H9 (cell line): ENCODE measurements around the gene SETMAR. TPM values are rescaled to one million over a fixed set of nuclear protein-coding genes. Genes with fewer than 3 reads are reported as not detected.

Experiments used
- DNase-seq: peaks from one replicate; pipeline ENCODE4 v3.0.0-alpha.2; 2017
- H2AFZ ChIP-seq: one replicate; pipeline ENCODE4 v1.6.1; 2013; ENCODE audit warnings: mild to moderate bottlenecking, low read length, control low read depth, moderate library complexity
- H2AK5ac ChIP-seq: 2 replicates; pipeline ENCODE4 v1.6.1; 2013; ENCODE audit warnings: low read length, control low read depth, mixed read lengths; ENCODE audit not compliant: insufficient read length
- H2BK120ac ChIP-seq: one replicate; pipeline ENCODE4 v1.6.1; 2013; ENCODE audit warnings: low read depth, mild to moderate bottlenecking, low read length, control low read depth, inconsistent platforms; ENCODE audit not compliant: poor library complexity, severe bottlenecking
- H2BK12ac ChIP-seq: 2 replicates; pipeline ENCODE4 v1.6.1; 2013; ENCODE audit warnings: low read length, control low read depth, mixed read lengths, low read depth; ENCODE audit not compliant: insufficient read length
- H2BK15ac ChIP-seq: 2 replicates; pipeline ENCODE4 v1.6.1; 2013; ENCODE audit warnings: low read depth, low read length, control low read depth
- H2BK20ac ChIP-seq: one replicate; pipeline ENCODE4 v1.6.1; 2013; ENCODE audit warnings: low read depth, mild to moderate bottlenecking, low read length, control low read depth, inconsistent platforms; ENCODE audit not compliant: poor library complexity, severe bottlenecking
- H2BK5ac ChIP-seq: 2 replicates; pipeline ENCODE4 v1.6.1; 2013; ENCODE audit warnings: low read length, control low read depth, mixed read lengths; ENCODE audit not compliant: insufficient read length
- H3K14ac ChIP-seq: 2 replicates; pipeline ENCODE4 v1.6.1; 2013; ENCODE audit warnings: low read length, control low read depth; ENCODE audit not compliant: insufficient read depth
- H3K18ac ChIP-seq: 2 replicates; pipeline ENCODE4 v1.6.1; 2013; ENCODE audit warnings: low read depth, mild to moderate bottlenecking, mixed read lengths, low read length, control low read depth; ENCODE audit not compliant: insufficient read length
- H3K23ac ChIP-seq: 2 replicates; pipeline ENCODE4 v1.6.1; 2013; ENCODE audit warnings: low read length, control low read depth, mixed read lengths, low read depth; ENCODE audit not compliant: insufficient read length
- H3K23me2 ChIP-seq: 2 replicates; pipeline ENCODE4 v1.6.1; 2013; ENCODE audit warnings: low read depth, mild to moderate bottlenecking, mixed read lengths, low read length, control low read depth; ENCODE audit not compliant: insufficient read length, poor library complexity, severe bottlenecking
- H3K27ac ChIP-seq: 2 replicates; pipeline ENCODE4 v1.5.1; 2013; ENCODE audit warnings: low read length, control low read depth, mixed read lengths, low read depth; ENCODE audit not compliant: insufficient read length
- H3K27me3 ChIP-seq: 2 replicates; pipeline ENCODE4 v1.6.1; 2013; ENCODE audit warnings: low read length, control low read depth, inconsistent platforms; ENCODE audit not compliant: insufficient read depth
- H3K4ac ChIP-seq: 2 replicates; pipeline ENCODE4 v1.6.1; 2013; ENCODE audit warnings: low read depth, mild to moderate bottlenecking, control low read depth, inconsistent platforms, low read length, moderate library complexity
- H3K4me1 ChIP-seq: 2 replicates; pipeline ENCODE4 v1.6.1; 2013; ENCODE audit warnings: low read length, control low read depth, inconsistent platforms; ENCODE audit not compliant: insufficient read depth
- H3K4me2 ChIP-seq: 2 replicates; pipeline ENCODE4 v1.6.1; 2013; ENCODE audit warnings: low read length, control low read depth, mixed read lengths; ENCODE audit not compliant: insufficient read length, insufficient read depth
- H3K56ac ChIP-seq: 2 replicates; pipeline ENCODE4 v1.6.1; 2013; ENCODE audit warnings: low read depth, mild to moderate bottlenecking, mixed read lengths, low read length, control low read depth; ENCODE audit not compliant: insufficient read length
- H3K79me1 ChIP-seq: 2 replicates; pipeline ENCODE4 v1.6.1; 2013; ENCODE audit warnings: low read depth, mild to moderate bottlenecking, moderate library complexity, low read length, control low read depth, inconsistent platforms; ENCODE audit not compliant: insufficient read depth, poor library complexity, severe bottlenecking
- H3K79me2 ChIP-seq: 2 replicates; pipeline ENCODE4 v1.6.1; 2013; ENCODE audit warnings: low read length, control low read depth, inconsistent platforms; ENCODE audit not compliant: insufficient read depth
- H3K9ac ChIP-seq: 2 replicates; pipeline ENCODE4 v1.6.1; 2013; ENCODE audit warnings: low read length, control low read depth, mixed read lengths; ENCODE audit not compliant: insufficient read length; ENCODE audit errors: extremely low read depth
- H3K9me3 ChIP-seq: one replicate; pipeline ENCODE4 v1.6.1; 2013; ENCODE audit warnings: low read depth, low read length, inconsistent platforms; ENCODE audit not compliant: control insufficient read depth
- H3T11ph ChIP-seq: one replicate; pipeline ENCODE4 v1.6.1; 2013; ENCODE audit warnings: mild to moderate bottlenecking, low read length, control low read depth, inconsistent platforms
- H4K20me1 ChIP-seq: one replicate; pipeline ENCODE4 v1.6.1; 2013; ENCODE audit not compliant: control insufficient read depth, insufficient read length, insufficient read depth
- H4K5ac ChIP-seq: 2 replicates; pipeline ENCODE4 v1.6.1; 2013; ENCODE audit warnings: low read depth, mild to moderate bottlenecking, mixed read lengths, low read length, control low read depth; ENCODE audit not compliant: insufficient read length
- H4K8ac ChIP-seq: replicated peaks from 2 replicates; pipeline ENCODE4 v1.6.1; 2013; ENCODE audit warnings: low read length, control low read depth, mixed read lengths, low read depth; ENCODE audit not compliant: insufficient read length
- H4K91ac ChIP-seq: 2 replicates; pipeline ENCODE4 v1.6.1; 2013; ENCODE audit warnings: low read depth, mild to moderate bottlenecking, moderate library complexity, mixed read lengths, low read length, control low read depth; ENCODE audit not compliant: insufficient read length
- H3K27ac Mint-ChIP-seq, 3 experiments: 2 replicates in 2 of 3; 3 replicates in 1 of 3; pipeline ENCODE4 v1.8.0; 2020 to 2021; ENCODE audit warnings: mixed read lengths in 3 of 3, mild to moderate bottlenecking in 1 of 3, moderate library complexity in 1 of 3
- H3K27me3 Mint-ChIP-seq: 2 replicates; pipeline ENCODE4 v1.8.0; 2021; ENCODE audit warnings: low read depth, mild to moderate bottlenecking, moderate library complexity, mixed read lengths
- H3K36me3 Mint-ChIP-seq, 3 experiments: 2 replicates in 2 of 3; 3 replicates in 1 of 3; pipeline ENCODE4 v1.8.0; 2020 to 2021; ENCODE audit warnings: low read depth in 3 of 3, mixed read lengths in 3 of 3; ENCODE audit not compliant: insufficient read depth in 1 of 3
- H3K4me1 Mint-ChIP-seq, 2 experiments: 2 replicates each; pipeline ENCODE4 v1.8.0; 2020; ENCODE audit warnings: mixed read lengths in 2 of 2
- H3K4me3 Mint-ChIP-seq, 2 experiments: 2 replicates in 1 of 2; 3 replicates in 1 of 2; pipeline ENCODE4 v1.8.0; 2020 to 2021; ENCODE audit warnings: mild to moderate bottlenecking in 2 of 2, mixed read lengths in 2 of 2, moderate library complexity in 1 of 2
- H3K9me3 Mint-ChIP-seq, 2 experiments: 2 replicates in 1 of 2; 3 replicates in 1 of 2; pipeline ENCODE4 v1.8.0; 2020; ENCODE audit warnings: mild to moderate bottlenecking in 2 of 2, mixed read lengths in 2 of 2, moderate library complexity in 1 of 2
- WGBS: extraction: QIAGEN DNeasy Blood & Tissue Kit; methylation state at CpG from one replicate; pipeline ENCODE4 v1.1.7; 2013; ENCODE audit warnings: missing lambda C conversion rate, low lambda C conversion rate, mixed read lengths; ENCODE audit not compliant: insufficient read length; ENCODE audit errors: extremely low coverage; 5-methylcytosine and 5-hydroxymethylcytosine counted together
- total RNA-seq: library from RNA; stranded (reverse); gene quantifications from 2 replicates; pipeline ENCODE4 v1.2.1, GENCODE V29; 2021
- TF ChIP-seq, protein P1 (sequence below): fragments of 200-600 bp; sonication (generic); conservative IDR thresholded peaks from 3 replicates; pipeline ENCODE4 v1.8.0; 2021; ENCODE audit warnings: antibody characterized with exemption, mild to moderate bottlenecking

Gene SETMAR
- total RNA-seq, 1 experiment from 2014 or later, result 29.1 TPM

DNA sequence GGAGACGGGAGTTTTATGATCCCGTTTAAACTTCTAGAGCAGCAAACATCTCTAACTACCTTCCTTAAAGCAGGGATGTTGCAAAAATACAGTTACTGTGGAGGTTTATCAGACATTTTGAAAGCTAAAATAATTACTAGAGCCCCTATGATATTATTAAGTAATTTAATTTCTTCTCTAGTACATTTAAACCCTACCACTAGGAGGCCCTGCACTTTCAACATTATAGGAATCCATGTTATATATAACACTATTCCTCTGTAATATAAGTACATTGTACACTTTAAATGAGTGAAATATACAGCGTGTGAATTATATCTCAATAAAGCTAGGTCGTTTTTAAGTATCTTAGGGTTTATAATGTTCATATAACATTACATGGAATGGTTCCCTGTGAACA lies 11.5 kb downstream of the SETMAR start:
- H3K23ac ChIP-seq, result no peak overlapping the region
- H3K4ac ChIP-seq, result no peak overlapping the region
- H3K27ac Mint-ChIP-seq, result no peak overlapping the region
- H3K4me1 Mint-ChIP-seq, result peaks cover 9 to 19% of the 10 kb centered on the region in 2 experiments
- H3K36me3 Mint-ChIP-seq, result peaks cover 17 to 42% (median 33%) of the 10 kb centered on the region in 3 experiments; a peak in 6 of 7 replicates
- TF ChIP-seq, protein P1, sequence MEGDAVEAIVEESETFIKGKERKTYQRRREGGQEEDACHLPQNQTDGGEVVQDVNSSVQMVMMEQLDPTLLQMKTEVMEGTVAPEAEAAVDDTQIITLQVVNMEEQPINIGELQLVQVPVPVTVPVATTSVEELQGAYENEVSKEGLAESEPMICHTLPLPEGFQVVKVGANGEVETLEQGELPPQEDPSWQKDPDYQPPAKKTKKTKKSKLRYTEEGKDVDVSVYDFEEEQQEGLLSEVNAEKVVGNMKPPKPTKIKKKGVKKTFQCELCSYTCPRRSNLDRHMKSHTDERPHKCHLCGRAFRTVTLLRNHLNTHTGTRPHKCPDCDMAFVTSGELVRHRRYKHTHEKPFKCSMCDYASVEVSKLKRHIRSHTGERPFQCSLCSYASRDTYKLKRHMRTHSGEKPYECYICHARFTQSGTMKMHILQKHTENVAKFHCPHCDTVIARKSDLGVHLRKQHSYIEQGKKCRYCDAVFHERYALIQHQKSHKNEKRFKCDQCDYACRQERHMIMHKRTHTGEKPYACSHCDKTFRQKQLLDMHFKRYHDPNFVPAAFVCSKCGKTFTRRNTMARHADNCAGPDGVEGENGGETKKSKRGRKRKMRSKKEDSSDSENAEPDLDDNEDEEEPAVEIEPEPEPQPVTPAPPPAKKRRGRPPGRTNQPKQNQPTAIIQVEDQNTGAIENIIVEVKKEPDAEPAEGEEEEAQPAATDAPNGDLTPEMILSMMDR, result peak; percentile 61
- no peak overlapping the region for H2AK5ac ChIP-seq
- H3K56ac ChIP-seq, result no peak overlapping the region
- peaks cover 0 to 4% of the 10 kb centered on the region in 2 experiments; a peak in 2 of 5 replicates for H3K9me3 Mint-ChIP-seq
- H3K27me3 Mint-ChIP-seq, result no peaks in the 10 kb centered on the region
- no peak overlapping the region for H3T11ph ChIP-seq
- H4K5ac ChIP-seq, result no peak overlapping the region
- no peak overlapping the region for H2BK120ac ChIP-seq
- no peak overlapping the region for H3K18ac ChIP-seq
- H3K79me2 ChIP-seq, result no peaks in the 10 kb centered on the region
- no peak overlapping the region for H2AFZ ChIP-seq
- H3K9me3 ChIP-seq, result no peaks in the 10 kb centered on the region
- no peaks in the 10 kb centered on the region for H4K20me1 ChIP-seq
- no peak overlapping the region for H3K4me3 Mint-ChIP-seq
- peaks cover 3% of the 10 kb centered on the region for H3K79me1 ChIP-seq
- no peak for DNase-seq
- no CpG with 5 or more reads among the region's 4 CpGs for WGBS
- H4K91ac ChIP-seq, result no peak overlapping the region
- no peaks in the 10 kb centered on the region for H3K23me2 ChIP-seq
- no peak overlapping the region for H2BK5ac ChIP-seq
- H2BK12ac ChIP-seq, result no peak overlapping the region
- no peak overlapping the region for H4K8ac ChIP-seq
- no peak overlapping the region for H2BK15ac ChIP-seq
- no peak overlapping the region for H3K14ac ChIP-seq
- no peaks in the 10 kb centered on the region for H3K4me1 ChIP-seq
- H3K27ac ChIP-seq, result no peak overlapping the region
- no peaks in the 10 kb centered on the region for H3K27me3 ChIP-seq
- no peak overlapping the region for H2BK20ac ChIP-seq
- no peak overlapping the region for H3K9ac ChIP-seq
- no peak overlapping the region for H3K4me2 ChIP-seq
